B cell (primary cell): ENCODE results near the gene PDPR. TPM values are rescaled to one million over a fixed set of nuclear protein-coding genes. Genes with fewer than 3 reads are reported as not detected.
A peak's percentile ranks its signal among the peaks of the same experiment; 100 is the strongest.
"Not testable (repeated sequence)": the region's sequence is repeated elsewhere in the genome, so short reads cannot be mapped to it uniquely, and the experiment has no call there.

Experiments
- ATAC-seq: fragments of 200-7000 bp; cut with Tn5 transposase; one replicate; pipeline ENCODE4 v1.10.0; 2021; ENCODE audit warnings: low read depth, mild to moderate bottlenecking, moderate number of reproducible peaks, moderate library complexity
- CTCF ChIA-PET: fragments of 350-600 bp; sonication (Branson Sonifier 250); formaldehyde crosslinking; loops from one replicate; lab custom pipeline; 2021; ENCODE audit warnings: antibody characterized with exemption, inconsistent platforms; lab: Charles Lee
- POLR2A ChIA-PET: fragments of 350-600 bp; sonication (Branson Sonifier 250); formaldehyde crosslinking; loops from one replicate; lab custom pipeline; 2021; ENCODE audit warnings: antibody characterized with exemption; lab: Charles Lee
- DNase-seq: peaks from one replicate; pipeline ENCODE4 v3.0.0; 2013
- H2AFZ ChIP-seq: 2 replicates; pipeline ENCODE4 v1.6.1; 2012; ENCODE audit warnings: mild to moderate bottlenecking, low read depth, low read length; ENCODE audit not compliant: insufficient read depth, poor library complexity, severe bottlenecking
- H3K27ac ChIP-seq, 2 donors: 1 replicate in 1 of 2; 2 replicates in 1 of 2; pipeline ENCODE4 v1.5.1; 2012 to 2013; ENCODE audit warnings: low read length in 2 of 2, mild to moderate bottlenecking in 2 of 2, moderate library complexity in 1 of 2
- H3K27me3 ChIP-seq, 4 experiments: fragments of 200-600 bp in 1 of 4; sonication (generic) in 1 of 4; replicated peaks in 1 of 4; 1 replicate in 2 of 4; 2 replicates in 2 of 4; pipeline versions ENCODE4 v1.6.1 to v1.7.0; 2013 to 2016; ENCODE audit warnings: low read length in 3 of 4, mild to moderate bottlenecking in 2 of 4, mixed read lengths in 1 of 4, moderate library complexity in 1 of 4; ENCODE audit not compliant: insufficient read depth in 4 of 4, control insufficient read depth in 3 of 4; ENCODE audit errors: control extremely low read depth in 1 of 4
- H3K36me3 ChIP-seq, 2 experiments: replicated peaks in 1 of 2; 1 replicate in 1 of 2; 2 replicates in 1 of 2; pipeline versions ENCODE4 v1.6.1 to v1.7.1; 2013; ENCODE audit warnings: low read length in 1 of 2; ENCODE audit not compliant: insufficient read depth in 2 of 2, control insufficient read depth in 1 of 2; ENCODE audit errors: control extremely low read depth in 1 of 2, extremely low read depth in 1 of 2
- H3K4me1 ChIP-seq, 2 donors: fragments of 200-600 bp in 1 of 2; sonication (generic) in 1 of 2; 1 replicate in 1 of 2; 2 replicates in 1 of 2; pipeline versions ENCODE4 v1.5.1 to v1.6.1; 2013 to 2017; ENCODE audit warnings: low read length in 2 of 2; ENCODE audit not compliant: control insufficient read depth in 2 of 2, insufficient read depth in 2 of 2
- H3K4me2 ChIP-seq: replicated peaks from 2 replicates; pipeline ENCODE3; 2012; ENCODE audit warnings: mild to moderate bottlenecking, low read depth, low read length; ENCODE audit not compliant: poor library complexity, severe bottlenecking
- H3K4me3 ChIP-seq, 5 experiments: fragments of 200-600 bp in 1 of 5; sonication (generic) in 1 of 5; 1 replicate in 3 of 5; 2 replicates in 2 of 5; pipeline versions ENCODE4 v1.5.1 to v1.7.0; 2011 to 2016; ENCODE audit warnings: low read length in 4 of 5, mild to moderate bottlenecking in 4 of 5, low read depth in 2 of 5, control low read depth in 1 of 5, moderate library complexity in 1 of 5; ENCODE audit not compliant: insufficient read depth in 1 of 5; ENCODE audit errors: control extremely low read depth in 1 of 5, extremely low read depth in 1 of 5
- H3K79me2 ChIP-seq: fragments of 200-600 bp; sonication (generic); one replicate; pipeline ENCODE4 v1.6.0; 2016; ENCODE audit warnings: low read length; ENCODE audit not compliant: control insufficient read depth, insufficient read depth
- H3K9ac ChIP-seq: fragments of 200-600 bp; sonication (generic); 2 replicates; pipeline ENCODE4 v1.6.1; 2017; ENCODE audit warnings: mild to moderate bottlenecking, low read length, moderate library complexity
- H3K9me3 ChIP-seq, 3 donors: one replicate each; pipeline versions ENCODE4 v1.6.1 to v1.7.1; 2013; ENCODE audit warnings: low read length in 2 of 3; ENCODE audit not compliant: control insufficient read depth in 2 of 3, insufficient read depth in 1 of 3; ENCODE audit errors: control extremely low read depth in 1 of 3
- H4K20me1 ChIP-seq: 2 replicates; pipeline ENCODE4 v1.6.0; 2012; ENCODE audit warnings: mild to moderate bottlenecking, low read length; ENCODE audit not compliant: insufficient read depth, control insufficient read depth, poor library complexity, severe bottlenecking
- H3K27ac Mint-ChIP-seq: one replicate; pipeline ENCODE4 v1.8.0; 2021; ENCODE audit warnings: mixed read lengths
- H3K27me3 Mint-ChIP-seq: one replicate; pipeline ENCODE4 v1.8.0; 2021; ENCODE audit warnings: mixed read lengths
- H3K4me1 Mint-ChIP-seq: one replicate; pipeline ENCODE4 v1.8.0; 2021; ENCODE audit warnings: mixed read lengths
- H3K4me3 Mint-ChIP-seq: one replicate; pipeline ENCODE4 v1.8.0; 2021; ENCODE audit warnings: mixed read lengths
- H3K9me3 Mint-ChIP-seq: one replicate; pipeline ENCODE4 v1.8.0; 2022; ENCODE audit warnings: mixed read lengths; ENCODE audit not compliant: insufficient read depth
- WGBS: methylation state at CpG from one replicate; pipeline ENCODE4 v1.1.5; 2013; ENCODE audit warnings: missing lambda C conversion rate; ENCODE audit not compliant: insufficient coverage; 5-methylcytosine and 5-hydroxymethylcytosine counted together
- intact Hi-C: fragments of 100-400 bp; cut with micrococcal nuclease; formaldehyde crosslinking; loops from one replicate; pipeline ENCODE4 v1.10.0; 2022
- polyA minus RNA-seq: library from RNA; depleted of rRNA, polyadenylated mRNA; stranded (reverse); fragments of >200 nt; gene quantifications from 2 replicates; pipeline ENCODE4 v1.2.3, GENCODE V29; 2012
- polyA plus RNA-seq: library from polyadenylated mRNA; depleted of rRNA; stranded (reverse); fragments of >200 nt; gene quantifications from 2 replicates; pipeline ENCODE4 v1.2.3, GENCODE V29; 2012
- total RNA-seq, 2 donors: library from RNA; stranded (reverse); fragments of 120-200 nt in 1 of 2; gene quantifications; 1 replicate in 1 of 2; 2 replicates in 1 of 2; pipeline versions ENCODE4 v1.2.3 to v1.2.4, GENCODE V29; 2013 to 2022

The PDPR gene
- total RNA-seq (28.3 and 28.8 TPM in 2 replicates), polyA plus RNA-seq (14.7 and 32.4 TPM in 2 replicates), polyA minus RNA-seq (17.2 and 33.0 TPM in 2 replicates)
- 11.0 TPM for total RNA-seq (2013)

- H3K36me3 ChIP-seq, H3K9me3 ChIP-seq, H3K27me3 ChIP-seq, CTCF ChIA-PET, H3K9me3 Mint-ChIP-seq, intact Hi-C loops, H4K20me1 ChIP-seq, H3K27me3 Mint-ChIP-seq: not testable (repeated sequence)
- Histone ChIP-seq H3K4me3 (peak within 1 kb of the TSS in 4 of 5 experiments; percentile 59 to 74 (median 68)), H2AFZ (peak within 1 kb of the TSS; percentile 86), H3K4me1 (peaks cover 0 to 21% of the 10 kb centered on the region in 2 donors), H3K4me2 (peak within 1 kb of the TSS; percentile 70), H3K79me2 (peaks cover 29% of the 10 kb centered on the region), H3K27ac (peak within 1 kb of the TSS; percentile 52 to 80), H3K9ac (peak within 1 kb of the TSS; percentile 77)
- DNase-seq (peak; percentile 95), ATAC-seq (peak; percentile 93)
- Mint-ChIP-seq H3K4me3 (peak within 1 kb of the TSS; percentile 87), H3K4me1 (peaks cover 29% of the 10 kb centered on the region), H3K27ac (peak within 1 kb of the TSS; percentile 86)
- POLR2A ChIA-PET, result interaction anchor here (0.7 kb wide), 1 partner anchor 842 kb away, joined by 3 read pairs; no protein-coding TSS in a partner anchor
- under 1% methylated on average over 56 of the region's 88 CpGs for WGBS
These were observed at the start of gene PDPR for GRCh38 chr16:70113982-70114826. Gene PDPR (plus strand): TSS chr16:70114332. CDS start chr16:70120493, 6,161 bp downstream.

GRCh38 chr16:70064841-70065370 is 49.2 kb upstream of the PDPR start:
- peak overlapping the region; percentile 82 for H2AFZ ChIP-seq
- peaks cover 16% of the 10 kb centered on the region for H3K4me1 Mint-ChIP-seq
- peak overlapping the region in 1 of 2 donors; percentile 75 for H3K27ac ChIP-seq

GRCh38 chr16:70065376-70065745 is 48.8 kb upstream of the PDPR start:
- H3K36me3 ChIP-seq, H3K27me3 Mint-ChIP-seq, H3K9me3 Mint-ChIP-seq, H3K9me3 ChIP-seq, POLR2A ChIA-PET, H4K20me1 ChIP-seq, DNase-seq, CTCF ChIA-PET, H3K27me3 ChIP-seq, H3K27ac Mint-ChIP-seq, intact Hi-C loops: not testable (repeated sequence)
- H3K4me1 Mint-ChIP-seq, result peaks cover 16% of the 10 kb centered on the region
- Histone ChIP-seq H2AFZ (peak overlapping the region; percentile 82), H3K4me3 (peak overlapping the region in 4 of 5 experiments; percentile 54 to 89 (median 62)), H3K79me2 (peaks cover 10% of the 10 kb centered on the region), H3K4me2 (peak overlapping the region; percentile 47), H3K27ac (peak overlapping the region in 1 of 2 donors; percentile 75), H3K4me1 (peaks cover 3 to 11% of the 10 kb centered on the region in 2 donors), H3K9ac (peak overlapping the region; percentile 82)
- peak overlapping the region; percentile 87 for H3K4me3 Mint-ChIP-seq
- ATAC-seq, result peak; percentile 25
- WGBS, result under 1% methylated on average over 21 of the region's 40 CpGs

More at GRCh38 chr16:70064841-70065370, 49.2 kb upstream of the PDPR start:
- peak overlapping the region; percentile 82 for H3K9ac ChIP-seq
- H3K27me3 ChIP-seq, H3K27me3 Mint-ChIP-seq, intact Hi-C loops, H4K20me1 ChIP-seq, H3K9me3 Mint-ChIP-seq, CTCF ChIA-PET, POLR2A ChIA-PET, H3K36me3 ChIP-seq, H3K9me3 ChIP-seq: not testable (repeated sequence)
- ATAC-seq, result peak; percentile 26
- DNase-seq, result peak; percentile 81
- peaks cover 10% of the 10 kb centered on the region for H3K79me2 ChIP-seq
- H3K4me3 ChIP-seq, result peak overlapping the region in 4 of 5 experiments; percentile 54 to 89 (median 62)
- Mint-ChIP-seq H3K27ac (peak overlapping the region; percentile 88), H3K4me3 (peak overlapping the region; percentile 87)
- H3K4me1 ChIP-seq, result peaks cover 3 to 11% of the 10 kb centered on the region in 2 donors
- 0% methylated on average over 14 of the region's 22 CpGs for WGBS
- H3K4me2 ChIP-seq, result peak overlapping the region; percentile 47
